ENCODE data around the gene TCERG1L. TPM values are rescaled to one million over a fixed set of nuclear protein-coding genes. Genes with fewer than 3 reads are reported as not detected.

Gene TCERG1L
- total RNA-seq, 2 donors from 2014 or later, result 1.6 to 4.5 TPM

DNA sequence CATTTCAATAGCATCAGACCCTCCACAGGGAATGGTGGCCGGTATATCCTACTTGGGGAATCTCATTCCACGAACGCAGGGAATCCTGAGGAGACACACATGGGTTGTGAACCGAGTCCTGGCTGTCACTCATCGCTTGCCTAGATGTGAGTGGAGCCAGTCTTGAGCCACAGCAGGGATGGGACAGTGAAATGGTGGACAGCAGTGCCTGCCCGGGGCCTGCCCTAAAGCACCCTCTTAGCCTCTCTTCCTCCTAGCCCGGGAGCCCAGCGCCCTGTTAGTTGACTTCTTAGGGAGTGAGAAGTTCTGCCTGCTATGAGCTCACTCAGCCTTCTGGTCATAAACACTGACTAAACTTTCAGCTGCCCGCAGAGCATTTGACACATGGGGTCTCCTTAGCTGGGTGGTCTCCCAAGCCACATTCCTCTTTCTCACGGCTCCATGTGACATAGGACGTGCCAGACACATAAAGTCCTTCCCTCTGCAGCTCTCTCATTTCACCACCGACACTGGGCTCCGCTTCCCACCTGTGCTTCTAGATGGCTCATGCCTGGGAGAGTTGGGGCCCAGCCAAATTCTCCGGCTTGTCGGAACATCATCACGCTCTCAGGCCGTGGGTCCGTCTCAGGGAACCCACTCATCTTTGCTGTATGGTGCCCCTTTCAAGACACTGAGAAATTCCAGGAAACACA, 60.9 kb downstream of the TCERG1L start:
- H3K9me3 Mint-ChIP-seq, result no peaks in the 10 kb centered on the region
- peaks cover 44% of the 10 kb centered on the region for H3K4me1 ChIP-seq (ENCODE audit: control insufficient read depth, insufficient read depth, low read length)
- DNase-seq, result no peak
- no peaks in the 10 kb centered on the region for H3K36me3 ChIP-seq (ENCODE audit: control insufficient read depth, insufficient read depth, low read length)
- 84 to 89% methylated on average over 11 to 18 of the region's 18 CpGs for WGBS, 2 experiments (ENCODE audit: insufficient coverage in 1 of 2, insufficient read length in 1 of 2)
- no peaks in the 10 kb centered on the region for H3K27me3 ChIP-seq (ENCODE audit: control insufficient read depth, insufficient read depth, low read length, poor library complexity, severe bottlenecking)
- H3K27me3 Mint-ChIP-seq (ENCODE audit: insufficient read depth), result no peaks in the 10 kb centered on the region
- H3K27ac ChIP-seq (ENCODE audit: low read depth, low read length), result no peak overlapping the region
- no peaks in the 10 kb centered on the region for H3K36me3 Mint-ChIP-seq (ENCODE audit: low read depth)
- H3K27ac Mint-ChIP-seq, result peak overlapping the region; percentile 90
- no peaks in the 10 kb centered on the region for H3K9me3 ChIP-seq (ENCODE audit: control insufficient read depth, low read length)
- H3K9ac ChIP-seq (ENCODE audit: extremely low read depth, low read length, poor library complexity, severe bottlenecking), result no peak overlapping the region
- no peak overlapping the region for H3K4me3 Mint-ChIP-seq
- TF ChIP-seq, protein P1, sequence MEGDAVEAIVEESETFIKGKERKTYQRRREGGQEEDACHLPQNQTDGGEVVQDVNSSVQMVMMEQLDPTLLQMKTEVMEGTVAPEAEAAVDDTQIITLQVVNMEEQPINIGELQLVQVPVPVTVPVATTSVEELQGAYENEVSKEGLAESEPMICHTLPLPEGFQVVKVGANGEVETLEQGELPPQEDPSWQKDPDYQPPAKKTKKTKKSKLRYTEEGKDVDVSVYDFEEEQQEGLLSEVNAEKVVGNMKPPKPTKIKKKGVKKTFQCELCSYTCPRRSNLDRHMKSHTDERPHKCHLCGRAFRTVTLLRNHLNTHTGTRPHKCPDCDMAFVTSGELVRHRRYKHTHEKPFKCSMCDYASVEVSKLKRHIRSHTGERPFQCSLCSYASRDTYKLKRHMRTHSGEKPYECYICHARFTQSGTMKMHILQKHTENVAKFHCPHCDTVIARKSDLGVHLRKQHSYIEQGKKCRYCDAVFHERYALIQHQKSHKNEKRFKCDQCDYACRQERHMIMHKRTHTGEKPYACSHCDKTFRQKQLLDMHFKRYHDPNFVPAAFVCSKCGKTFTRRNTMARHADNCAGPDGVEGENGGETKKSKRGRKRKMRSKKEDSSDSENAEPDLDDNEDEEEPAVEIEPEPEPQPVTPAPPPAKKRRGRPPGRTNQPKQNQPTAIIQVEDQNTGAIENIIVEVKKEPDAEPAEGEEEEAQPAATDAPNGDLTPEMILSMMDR (conservative IDR thresholded peaks at IDR 0.05), result no peak
- peaks cover 38% of the 10 kb centered on the region for H3K4me1 Mint-ChIP-seq
- no peak overlapping the region for H3K4me3 ChIP-seq (ENCODE audit: low read length)

DNA sequence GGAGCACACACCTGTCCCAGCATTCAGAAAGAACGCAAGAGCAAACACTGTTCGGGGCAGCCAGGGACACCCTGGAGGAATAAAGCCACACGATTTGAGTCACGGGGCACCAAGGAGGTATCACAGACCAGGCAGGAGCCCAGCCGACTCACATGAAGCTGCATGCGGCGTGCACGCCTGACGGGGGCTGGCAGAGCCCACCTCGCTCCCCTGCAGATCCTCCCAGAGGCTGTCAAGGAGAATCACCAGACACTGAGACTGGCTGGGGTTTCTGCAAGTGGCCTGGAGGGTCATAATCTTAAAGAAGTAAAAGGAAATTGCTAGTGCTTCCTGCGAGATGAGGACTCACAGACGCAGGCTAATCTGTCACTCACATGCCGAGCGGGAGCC, 61.6 kb downstream of the TCERG1L start:
- H3K27me3 ChIP-seq (ENCODE audit: control insufficient read depth, insufficient read depth, low read length, poor library complexity, severe bottlenecking), result no peaks in the 10 kb centered on the region
- H3K9ac ChIP-seq (ENCODE audit: extremely low read depth, low read length, poor library complexity, severe bottlenecking), result no peak overlapping the region
- H3K27ac ChIP-seq (ENCODE audit: low read depth, low read length), result no peak overlapping the region
- Mint-ChIP-seq H3K36me3 (ENCODE audit: low read depth) (no peaks in the 10 kb centered on the region), H3K27ac (peak overlapping the region; percentile 90), H3K27me3 (ENCODE audit: insufficient read depth) (no peaks in the 10 kb centered on the region), H3K4me3 (peak overlapping the region; percentile 8), H3K9me3 (no peaks in the 10 kb centered on the region), H3K4me1 (peaks cover 38% of the 10 kb centered on the region)
- H3K9me3 ChIP-seq (ENCODE audit: control insufficient read depth, low read length), result no peaks in the 10 kb centered on the region
- 78 to 84% methylated on average over 12 to 14 of the region's 14 CpGs for WGBS, 2 experiments (ENCODE audit: insufficient coverage in 1 of 2, insufficient read length in 1 of 2)
- peak; percentile 58 for DNase-seq
- H3K4me3 ChIP-seq (ENCODE audit: low read length), result no peak overlapping the region
- peaks cover 44% of the 10 kb centered on the region for H3K4me1 ChIP-seq (ENCODE audit: control insufficient read depth, insufficient read depth, low read length)
- TF ChIP-seq, protein P1 (conservative IDR thresholded peaks at IDR 0.05), result no peak
- no peaks in the 10 kb centered on the region for H3K36me3 ChIP-seq (ENCODE audit: control insufficient read depth, insufficient read depth, low read length)

DNA sequence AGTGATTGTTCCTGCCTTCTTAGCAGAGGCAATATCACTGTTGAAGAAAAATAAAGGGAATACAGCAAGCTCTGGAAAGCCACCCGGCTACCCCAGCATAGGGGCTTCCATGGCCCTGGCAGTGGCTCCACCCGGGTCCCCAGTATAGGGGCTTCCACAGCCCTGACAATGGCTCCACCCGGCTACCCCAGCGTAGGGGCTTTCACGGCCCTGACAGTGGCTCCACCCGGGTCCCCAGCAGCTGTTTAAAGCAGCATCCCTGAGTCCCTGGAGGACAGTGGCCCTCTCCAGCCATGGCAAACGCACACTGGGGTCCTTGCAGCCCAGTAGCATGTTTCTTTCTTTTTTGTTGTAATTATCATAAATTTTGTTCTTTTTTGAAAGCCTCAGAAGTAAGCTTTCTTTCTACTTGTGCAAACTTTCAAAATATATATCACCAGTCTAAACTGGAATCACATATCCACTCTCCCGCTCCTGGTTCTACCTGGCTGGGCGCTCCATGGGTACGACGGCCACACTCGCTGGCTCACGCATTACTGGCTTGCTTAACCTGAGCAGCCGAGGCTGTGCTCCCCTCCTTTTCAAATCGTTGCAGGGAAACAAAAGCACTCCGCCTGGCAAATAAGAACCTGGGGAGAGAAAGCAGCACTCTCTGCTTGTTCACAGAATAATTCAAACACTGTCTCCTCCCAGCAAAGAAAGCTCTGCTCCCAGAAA, 62.1 kb downstream of the TCERG1L start:
- no peaks in the 10 kb centered on the region for H3K9me3 ChIP-seq (ENCODE audit: control insufficient read depth, low read length)
- H3K9me3 Mint-ChIP-seq, result no peaks in the 10 kb centered on the region
- H3K36me3 ChIP-seq (ENCODE audit: control insufficient read depth, insufficient read depth, low read length), result no peaks in the 10 kb centered on the region
- peak overlapping the region; percentile 8 for H3K4me3 Mint-ChIP-seq
- H3K4me1 Mint-ChIP-seq, result peaks cover 38% of the 10 kb centered on the region
- H3K27me3 Mint-ChIP-seq (ENCODE audit: insufficient read depth), result no peaks in the 10 kb centered on the region
- no peaks in the 10 kb centered on the region for H3K36me3 Mint-ChIP-seq (ENCODE audit: low read depth)
- H3K27ac ChIP-seq (ENCODE audit: low read depth, low read length), result no peak overlapping the region
- peaks cover 44% of the 10 kb centered on the region for H3K4me1 ChIP-seq (ENCODE audit: control insufficient read depth, insufficient read depth, low read length)
- H3K4me3 ChIP-seq (ENCODE audit: low read length), result no peak overlapping the region
- no peak overlapping the region for H3K9ac ChIP-seq (ENCODE audit: extremely low read depth, low read length, poor library complexity, severe bottlenecking)
- TF ChIP-seq, protein P1 (conservative IDR thresholded peaks at IDR 0.05), result no peak
- WGBS, 2 experiments (ENCODE audit: insufficient coverage in 1 of 2, insufficient read length in 1 of 2), result 85 to 89% methylated on average over 14 to 16 of the region's 16 CpGs
- H3K27me3 ChIP-seq (ENCODE audit: control insufficient read depth, insufficient read depth, low read length, poor library complexity, severe bottlenecking), result no peaks in the 10 kb centered on the region
- H3K27ac Mint-ChIP-seq, result peak overlapping the region; percentile 90
- no peak for DNase-seq

Data from endodermal cell (in vitro differentiated cells).